ENCODE data around the gene OR4E2. TPM values are rescaled to one million over a fixed set of nuclear protein-coding genes. Genes with fewer than 3 reads are reported as not detected.

Gene OR4E2
- total RNA-seq, 1 donor from 2014 or later, result not detected

GRCh38 chr14:21671371-21671770, 17.7 kb downstream of the OR4E2 start:
- no peaks in the 10 kb centered on the region for H3K27me3 ChIP-seq (ENCODE audit: low read depth)
- intact Hi-C loops (cut with DNase I), result no loop called here
- no peak for TF ChIP-seq CTCF (IDR thresholded peaks at IDR 0.05)
- no peak overlapping the region for H3K27ac ChIP-seq
- DNase-seq, result no peak
- no peaks in the 10 kb centered on the region for H3K9me3 ChIP-seq
- no peaks in the 10 kb centered on the region for H3K4me1 ChIP-seq
- H3K36me3 ChIP-seq, result no peaks in the 10 kb centered on the region
- ATAC-seq, result no peak
- no peak overlapping the region for H3K4me3 ChIP-seq

GRCh38 chr14:21672116-21672515, 18.5 kb downstream of the OR4E2 start:
- Histone ChIP-seq H3K27ac (no peak overlapping the region), H3K27me3 (ENCODE audit: low read depth) (no peaks in the 10 kb centered on the region), H3K36me3 (no peaks in the 10 kb centered on the region), H3K4me3 (no peak overlapping the region), H3K4me1 (no peaks in the 10 kb centered on the region), H3K9me3 (no peaks in the 10 kb centered on the region)
- DNase-seq (no peak), ATAC-seq (no peak)
- intact Hi-C loops (cut with DNase I), result no loop called here
- TF ChIP-seq CTCF (IDR thresholded peaks at IDR 0.05), result no peak

GRCh38 chr14:21673718-21674117, 20.1 kb downstream of the OR4E2 start, which contains the start of gene OR4E1:
Gene OR4E1 (minus strand): TSS chr14:21673818. CDS start chr14:21670935, 2,883 bp downstream.
- no peaks in the 10 kb centered on the region for H3K27me3 ChIP-seq (ENCODE audit: low read depth)
- no peak for ATAC-seq
- intact Hi-C loops (cut with DNase I), result no loop called here

GRCh38 chr14:21675566-21675965, 21.9 kb downstream of the OR4E2 start:
- Histone ChIP-seq H3K27ac (no peak overlapping the region), H3K4me1 (no peaks in the 10 kb centered on the region), H3K9me3 (no peaks in the 10 kb centered on the region), H3K36me3 (no peaks in the 10 kb centered on the region), H3K4me3 (no peak overlapping the region), H3K27me3 (ENCODE audit: low read depth) (no peaks in the 10 kb centered on the region)
- DNase-seq (no peak), ATAC-seq (no peak)
- intact Hi-C loops (cut with DNase I), result no loop called here
- no peak for TF ChIP-seq CTCF (IDR thresholded peaks at IDR 0.05)

More at GRCh38 chr14:21673718-21674117, 20.1 kb downstream of the OR4E2 start, which contains the start of gene OR4E1:
- no peak for TF ChIP-seq CTCF (IDR thresholded peaks at IDR 0.05)
- Histone ChIP-seq H3K4me1 (no peaks in the 10 kb centered on the region), H3K9me3 (no peaks in the 10 kb centered on the region), H3K4me3 (no peak within 1 kb of the TSS), H3K36me3 (no peaks in the 10 kb centered on the region), H3K27ac (no peak within 1 kb of the TSS)
- no peak for DNase-seq

- Histone ChIP-seq H3K36me3 (no peaks in the 10 kb centered on the region), H3K27me3 (ENCODE audit: low read depth) (no peaks in the 10 kb centered on the region), H3K4me1 (no peaks in the 10 kb centered on the region), H3K4me3 (no peak overlapping the region), H3K27ac (no peak overlapping the region), H3K9me3 (no peaks in the 10 kb centered on the region)
- ATAC-seq (no peak), DNase-seq (no peak)
- intact Hi-C loops (cut with DNase I), result no loop called here
- no peak for TF ChIP-seq CTCF (IDR thresholded peaks at IDR 0.05)
Measured at GRCh38 chr14:21680072-21680471, 26.4 kb downstream of the OR4E2 start.

GRCh38 chr14:21686468-21686867, 32.8 kb downstream of the OR4E2 start:
- no peak for ATAC-seq

More at GRCh38 chr14:21686468-21686867, 32.8 kb downstream of the OR4E2 start:
- H3K4me1 ChIP-seq, result no peaks in the 10 kb centered on the region
- no peak overlapping the region for H3K27ac ChIP-seq
- no peaks in the 10 kb centered on the region for H3K36me3 ChIP-seq
- intact Hi-C loops (cut with DNase I), result no loop called here
- no peak overlapping the region for H3K4me3 ChIP-seq
- no peaks in the 10 kb centered on the region for H3K9me3 ChIP-seq
- no peak for TF ChIP-seq CTCF (IDR thresholded peaks at IDR 0.05)
- H3K27me3 ChIP-seq (ENCODE audit: low read depth), result no peaks in the 10 kb centered on the region
- no peak for DNase-seq
